T-helper 2 cell treated with Interferon-gamma antibody and Interleukin-4, amounts not matched to agents 5 μg/mL and 100 μg/mL, for 36 hours (primary cell): ENCODE results near the gene RPRD2.
"Not testable (repeated sequence)": the region's sequence is repeated elsewhere in the genome, so short reads cannot be mapped to it uniquely, and the experiment has no call there.

Experiments
- DNase-seq: peaks from one replicate; pipeline ENCODE4 v3.0.0; 2021; ENCODE audit warnings: low spot score
- H3K27ac Mint-ChIP-seq: one replicate; pipeline ENCODE4 v1.8.0; 2021; ENCODE audit warnings: mild to moderate bottlenecking, mixed read lengths
- H3K27me3 Mint-ChIP-seq: one replicate; pipeline ENCODE4 v1.8.0; 2021; ENCODE audit warnings: low read depth, mixed read lengths
- H3K36me3 Mint-ChIP-seq: one replicate; pipeline ENCODE4 v1.8.0; 2021; ENCODE audit warnings: low read depth, mixed read lengths
- H3K4me1 Mint-ChIP-seq: one replicate; pipeline ENCODE4 v1.8.0; 2021; ENCODE audit warnings: low read depth, mixed read lengths
- H3K4me3 Mint-ChIP-seq: one replicate; pipeline ENCODE4 v1.8.0; 2022; ENCODE audit warnings: mild to moderate bottlenecking, moderate library complexity, mixed read lengths
- H3K9me3 Mint-ChIP-seq: one replicate; pipeline ENCODE4 v1.8.0; 2021; ENCODE audit warnings: mixed read lengths

The RPRD2 gene

DNA sequence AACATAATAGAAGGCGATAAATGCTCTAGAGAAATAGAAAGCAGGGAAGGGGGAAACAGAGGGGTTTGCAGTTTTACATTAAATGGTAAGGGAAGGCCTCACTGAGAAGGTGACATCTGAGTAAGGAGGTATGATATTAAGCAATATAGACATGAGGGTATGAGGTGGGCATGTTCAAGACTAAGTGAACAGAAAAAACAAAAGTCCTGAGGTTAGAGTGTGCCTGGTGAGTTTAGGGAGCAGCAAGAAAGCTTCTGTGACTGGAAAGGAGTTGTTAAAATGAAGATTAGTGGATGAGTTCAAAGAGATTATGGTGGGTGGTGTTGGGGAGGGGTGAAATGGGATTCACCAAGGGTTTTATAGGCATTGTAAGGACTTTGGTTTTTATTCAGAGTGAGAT is 8.6 kb downstream of the RPRD2 start:
- no peaks in the 10 kb centered on the region for H3K27me3 Mint-ChIP-seq
- H3K27ac Mint-ChIP-seq = no peak overlapping the region
- peaks cover 19% of the 10 kb centered on the region for H3K36me3 Mint-ChIP-seq
- peaks cover 23% of the 10 kb centered on the region for H3K4me1 Mint-ChIP-seq
- H3K9me3 Mint-ChIP-seq = no peaks in the 10 kb centered on the region
- no peak for DNase-seq
- H3K4me3 Mint-ChIP-seq = no peak overlapping the region

DNA sequence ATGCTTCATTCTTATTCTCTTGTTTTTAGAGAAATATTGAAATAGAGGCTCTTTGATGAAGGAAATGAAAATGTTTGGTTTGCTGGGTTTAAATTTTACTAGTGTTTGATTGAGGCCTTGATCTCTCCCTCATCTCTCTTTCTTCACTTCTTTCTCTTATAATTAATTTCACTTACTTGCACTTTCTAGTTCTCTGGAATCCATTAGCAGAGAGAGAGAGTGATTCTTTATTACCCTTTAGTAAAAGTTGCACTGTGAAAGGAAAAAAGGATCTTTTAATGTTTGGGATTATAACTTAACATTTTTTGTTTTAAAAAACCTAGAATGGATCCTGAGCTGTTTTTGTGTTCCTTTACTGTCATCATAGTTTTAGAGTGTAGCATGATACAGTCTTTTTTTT is 12.2 kb downstream of the RPRD2 start:
- Mint-ChIP-seq H3K27ac (no peak overlapping the region), H3K4me1 (peaks cover 14% of the 10 kb centered on the region), H3K27me3 (no peaks in the 10 kb centered on the region), H3K36me3 (peaks cover 9% of the 10 kb centered on the region), H3K4me3 (no peak overlapping the region), H3K9me3 (no peaks in the 10 kb centered on the region)
- no peak for DNase-seq

GRCh38 chr1:150383631-150384324 is 19.8 kb downstream of the RPRD2 start:
- no peak overlapping the region for H3K4me3 Mint-ChIP-seq
- peaks cover 4% of the 10 kb centered on the region for H3K36me3 Mint-ChIP-seq
- no peaks in the 10 kb centered on the region for H3K27me3 Mint-ChIP-seq
- no peaks in the 10 kb centered on the region for H3K9me3 Mint-ChIP-seq
- peaks cover 15% of the 10 kb centered on the region for H3K4me1 Mint-ChIP-seq
- DNase-seq = no peak
- peak overlapping the region; percentile 32 for H3K27ac Mint-ChIP-seq

- Mint-ChIP-seq H3K4me3 (no peak overlapping the region), H3K27me3 (no peaks in the 10 kb centered on the region), H3K9me3 (no peaks in the 10 kb centered on the region), H3K27ac (peak overlapping the region; percentile 5), H3K4me1 (peaks cover 25% of the 10 kb centered on the region), H3K36me3 (peaks cover 4% of the 10 kb centered on the region)
- DNase-seq = no peak
Observed at GRCh38 chr1:150385537-150386445, 21.8 kb downstream of the RPRD2 start.

DNA sequence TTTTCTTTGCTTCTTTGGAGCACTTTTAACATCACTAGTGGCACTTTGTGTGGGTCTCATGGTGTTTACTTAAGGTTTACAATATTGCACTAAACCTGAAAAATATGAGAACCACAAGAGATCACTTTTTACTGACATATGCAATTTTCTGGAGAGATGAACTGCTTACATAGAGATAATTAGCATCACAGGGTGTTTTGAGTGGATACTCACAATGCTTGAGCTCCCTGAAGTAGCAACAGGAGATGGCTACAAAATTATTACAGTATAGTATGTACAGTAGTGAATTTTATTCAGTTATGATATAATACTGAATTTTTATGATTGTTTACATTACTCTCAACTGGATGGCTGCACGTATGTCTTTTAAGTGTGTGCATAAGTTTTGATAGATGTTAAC is 22.6 kb downstream of the RPRD2 start:
- Mint-ChIP-seq H3K36me3 (peaks cover 4% of the 10 kb centered on the region), H3K4me1 (peaks cover 28% of the 10 kb centered on the region), H3K27me3 (no peaks in the 10 kb centered on the region), H3K27ac (peak overlapping the region; percentile 11), H3K4me3 (no peak overlapping the region), H3K9me3 (no peaks in the 10 kb centered on the region)
- no peak for DNase-seq

DNA sequence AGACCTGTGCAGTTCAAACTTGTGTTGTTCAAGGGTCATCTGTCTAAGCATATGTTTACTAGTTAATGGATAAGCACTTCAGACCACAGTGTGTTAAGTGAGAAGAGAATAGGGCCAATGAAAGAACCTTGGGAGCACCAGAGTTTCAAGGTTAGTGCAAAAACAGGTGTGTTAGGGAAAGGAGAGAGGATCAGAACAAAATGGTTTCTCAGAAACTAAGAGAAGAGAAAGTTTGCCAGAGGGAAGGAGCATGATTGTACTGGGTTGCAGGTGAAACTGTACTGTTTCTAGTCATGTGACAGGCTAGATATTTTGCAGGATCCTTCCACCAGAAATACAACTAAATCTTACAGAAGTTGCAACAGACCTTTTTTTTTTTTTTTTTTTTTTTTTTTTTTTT is 23.3 kb downstream of the RPRD2 start:
- no peak for DNase-seq
- Mint-ChIP-seq H3K27me3 (no peaks in the 10 kb centered on the region), H3K4me1 (peaks cover 28% of the 10 kb centered on the region), H3K4me3 (no peak overlapping the region), H3K36me3 (peaks cover 4% of the 10 kb centered on the region), H3K27ac (no peak overlapping the region), H3K9me3 (no peaks in the 10 kb centered on the region)

GRCh38 chr1:150388241-150388640 is 24.3 kb downstream of the RPRD2 start:
- Mint-ChIP-seq H3K27me3 (no peaks in the 10 kb centered on the region), H3K4me1 (peaks cover 28% of the 10 kb centered on the region), H3K9me3 (no peaks in the 10 kb centered on the region), H3K36me3 (peaks cover 4% of the 10 kb centered on the region), H3K4me3 (no peak overlapping the region), H3K27ac (no peak overlapping the region)
- DNase-seq = no peak

DNA sequence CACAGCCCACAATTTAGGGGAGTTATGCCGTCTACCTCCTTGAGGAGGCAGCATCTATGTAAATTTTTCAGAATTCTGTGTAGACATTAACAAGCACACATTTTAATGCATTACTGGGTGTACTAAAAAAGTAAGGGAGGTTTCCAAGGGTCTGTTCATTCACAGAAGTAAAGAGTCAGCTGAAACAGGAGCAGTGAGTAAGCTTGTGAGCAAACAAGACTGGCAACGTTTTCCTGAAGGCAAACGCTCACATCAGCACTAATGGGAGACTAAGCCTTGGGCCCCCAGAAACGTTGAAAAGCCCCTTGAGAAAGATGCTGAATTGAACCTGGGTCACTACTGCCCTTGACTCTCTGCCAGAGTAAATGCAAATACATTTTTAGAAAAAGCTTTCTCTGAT is 25.7 kb downstream of the RPRD2 start:
- no peak overlapping the region for H3K27ac Mint-ChIP-seq
- H3K36me3 Mint-ChIP-seq = peaks cover 6% of the 10 kb centered on the region
- H3K27me3 Mint-ChIP-seq = no peaks in the 10 kb centered on the region
- H3K9me3 Mint-ChIP-seq = no peaks in the 10 kb centered on the region
- H3K4me1 Mint-ChIP-seq = peaks cover 25% of the 10 kb centered on the region
- no peak for DNase-seq
- H3K4me3 Mint-ChIP-seq = no peak overlapping the region

GRCh38 chr1:150392627-150393026 is 28.7 kb downstream of the RPRD2 start:
- peaks cover 8% of the 10 kb centered on the region for H3K9me3 Mint-ChIP-seq
- H3K4me3 Mint-ChIP-seq = no peak overlapping the region
- peaks cover 22% of the 10 kb centered on the region for H3K36me3 Mint-ChIP-seq
- DNase-seq = no peak
- no peaks in the 10 kb centered on the region for H3K27me3 Mint-ChIP-seq
- H3K27ac Mint-ChIP-seq = no peak overlapping the region
- peaks cover 17% of the 10 kb centered on the region for H3K4me1 Mint-ChIP-seq

DNA sequence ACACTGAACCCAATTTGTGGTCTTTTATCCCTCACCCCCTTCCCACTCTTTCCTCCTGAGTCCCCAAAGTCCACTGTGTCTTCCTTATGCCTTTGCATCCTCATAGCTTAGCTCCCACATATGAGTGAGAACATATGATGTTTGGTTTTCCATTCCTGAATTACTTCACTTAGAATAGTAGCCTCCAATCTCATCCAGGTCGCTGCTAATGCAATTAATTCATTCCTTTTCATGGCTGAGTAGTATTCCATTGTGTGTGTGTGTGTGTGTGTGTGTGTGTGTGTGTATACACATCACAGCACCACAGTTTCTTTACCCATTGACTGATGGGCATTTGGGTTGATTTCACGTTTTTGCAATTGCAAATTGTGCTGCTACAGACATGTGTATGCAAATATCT is 31.2 kb downstream of the RPRD2 start:
- peaks cover 29% of the 10 kb centered on the region for H3K36me3 Mint-ChIP-seq
- H3K27ac Mint-ChIP-seq = not testable (repeated sequence)

GRCh38 chr1:150397392-150398032 is 33.6 kb downstream of the RPRD2 start:
- peaks cover 31% of the 10 kb centered on the region for H3K36me3 Mint-ChIP-seq
- peaks cover 8% of the 10 kb centered on the region for H3K9me3 Mint-ChIP-seq
- no peak overlapping the region for H3K27ac Mint-ChIP-seq
- no peak for DNase-seq
- no peaks in the 10 kb centered on the region for H3K27me3 Mint-ChIP-seq
- H3K4me1 Mint-ChIP-seq = peaks cover 4% of the 10 kb centered on the region
- no peak overlapping the region for H3K4me3 Mint-ChIP-seq

More for the DNA sequence above, 31.2 kb downstream of the RPRD2 start:
- H3K4me1 Mint-ChIP-seq = peaks cover 11% of the 10 kb centered on the region
- H3K27me3 Mint-ChIP-seq, H3K4me3 Mint-ChIP-seq, DNase-seq, H3K9me3 Mint-ChIP-seq: not testable (repeated sequence)

- H3K27ac Mint-ChIP-seq = no peak overlapping the region
- H3K4me3 Mint-ChIP-seq = no peak overlapping the region
- peaks cover 9% of the 10 kb centered on the region for H3K36me3 Mint-ChIP-seq
- H3K4me1 Mint-ChIP-seq = peaks cover 14% of the 10 kb centered on the region
- H3K9me3 Mint-ChIP-seq = no peaks in the 10 kb centered on the region
- no peak for DNase-seq
- no peaks in the 10 kb centered on the region for H3K27me3 Mint-ChIP-seq
Observed at GRCh38 chr1:150404465-150404864, 40.5 kb downstream of the RPRD2 start.

- no peak for DNase-seq
- H3K27me3 Mint-ChIP-seq = no peaks in the 10 kb centered on the region
- peaks cover 17% of the 10 kb centered on the region for H3K4me1 Mint-ChIP-seq
- H3K4me3 Mint-ChIP-seq = no peak overlapping the region
- peaks cover 2% of the 10 kb centered on the region for H3K36me3 Mint-ChIP-seq
- H3K9me3 Mint-ChIP-seq = no peaks in the 10 kb centered on the region
- H3K27ac Mint-ChIP-seq = peak overlapping the region; percentile 58
Observed at GRCh38 chr1:150405660-150406059, 41.7 kb downstream of the RPRD2 start.

DNA sequence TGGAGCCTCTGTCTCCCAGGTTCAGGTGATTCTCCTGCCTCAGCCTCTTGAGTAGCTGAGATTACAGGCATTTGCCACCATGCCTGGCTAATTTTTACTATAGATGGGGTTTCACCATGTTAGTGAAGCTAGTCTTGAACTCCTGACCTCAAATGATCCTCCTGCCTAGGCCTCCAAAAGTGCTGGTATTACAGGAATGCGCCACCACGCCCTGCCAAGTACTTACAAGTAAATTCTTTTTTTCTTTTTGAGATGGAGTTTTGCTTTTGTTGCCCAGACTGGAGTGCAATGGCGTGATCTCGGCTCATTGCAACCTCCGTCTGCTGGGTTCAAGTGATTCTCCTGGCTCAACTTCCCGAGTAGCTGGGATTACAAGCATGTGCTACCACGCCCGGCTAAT is 42.5 kb downstream of the RPRD2 start:
- H3K9me3 Mint-ChIP-seq = no peaks in the 10 kb centered on the region
- H3K4me1 Mint-ChIP-seq = peaks cover 17% of the 10 kb centered on the region
- no peak for DNase-seq
- H3K4me3 Mint-ChIP-seq = no peak overlapping the region
- H3K36me3 Mint-ChIP-seq = peaks cover 2% of the 10 kb centered on the region
- no peak overlapping the region for H3K27ac Mint-ChIP-seq
- H3K27me3 Mint-ChIP-seq = no peaks in the 10 kb centered on the region
